ENCODE measurements around the gene GBE1.
"Not testable (repeated sequence)": the region's sequence is repeated elsewhere in the genome, so short reads cannot be mapped to it uniquely, and the experiment has no call there.

The GBE1 gene

GRCh38 chr3:81749265-81749664 lies 12.2 kb downstream of the GBE1 start:
- no peaks in the 10 kb centered on the region for H3F3A ChIP-seq (ENCODE audit: insufficient read depth)
- no peaks in the 10 kb centered on the region for H3K36me3 ChIP-seq (ENCODE audit: low read length)
- H3K27me3 ChIP-seq (ENCODE audit: low read length), result no peaks in the 10 kb centered on the region
- no peak overlapping the region for H3K27ac ChIP-seq (ENCODE audit: low read depth, low read length)
- H3K4me3 ChIP-seq (ENCODE audit: insufficient read depth, low read length, poor library complexity, severe bottlenecking), result no peak overlapping the region
- no peaks in the 10 kb centered on the region for H3K9me2 ChIP-seq (replicated peaks; ENCODE audit: insufficient read depth, low read length)
- no peak for TF ChIP-seq EZH2phosphoT487 (conservative IDR thresholded peaks at IDR 0.05; ENCODE audit: low read length)
- TF ChIP-seq, protein P1, sequence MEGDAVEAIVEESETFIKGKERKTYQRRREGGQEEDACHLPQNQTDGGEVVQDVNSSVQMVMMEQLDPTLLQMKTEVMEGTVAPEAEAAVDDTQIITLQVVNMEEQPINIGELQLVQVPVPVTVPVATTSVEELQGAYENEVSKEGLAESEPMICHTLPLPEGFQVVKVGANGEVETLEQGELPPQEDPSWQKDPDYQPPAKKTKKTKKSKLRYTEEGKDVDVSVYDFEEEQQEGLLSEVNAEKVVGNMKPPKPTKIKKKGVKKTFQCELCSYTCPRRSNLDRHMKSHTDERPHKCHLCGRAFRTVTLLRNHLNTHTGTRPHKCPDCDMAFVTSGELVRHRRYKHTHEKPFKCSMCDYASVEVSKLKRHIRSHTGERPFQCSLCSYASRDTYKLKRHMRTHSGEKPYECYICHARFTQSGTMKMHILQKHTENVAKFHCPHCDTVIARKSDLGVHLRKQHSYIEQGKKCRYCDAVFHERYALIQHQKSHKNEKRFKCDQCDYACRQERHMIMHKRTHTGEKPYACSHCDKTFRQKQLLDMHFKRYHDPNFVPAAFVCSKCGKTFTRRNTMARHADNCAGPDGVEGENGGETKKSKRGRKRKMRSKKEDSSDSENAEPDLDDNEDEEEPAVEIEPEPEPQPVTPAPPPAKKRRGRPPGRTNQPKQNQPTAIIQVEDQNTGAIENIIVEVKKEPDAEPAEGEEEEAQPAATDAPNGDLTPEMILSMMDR (IDR thresholded peaks at IDR 0.05; ENCODE audit: insufficient read depth, low read length, poor library complexity, severe bottlenecking), result no peak
- no peaks in the 10 kb centered on the region for H3K9me3 ChIP-seq (ENCODE audit: insufficient read depth, low read length)
- no peaks in the 10 kb centered on the region for H3K79me2 ChIP-seq (ENCODE audit: insufficient read depth, low read length)
- no peak overlapping the region for H2AFZ ChIP-seq (ENCODE audit: low read depth, low read length, severe bottlenecking)
- H3K9ac ChIP-seq (ENCODE audit: low read length), result no peak overlapping the region
- H3K4me2 ChIP-seq (ENCODE audit: low read depth, low read length, poor library complexity, severe bottlenecking), result no peak overlapping the region
- H4K20me1 ChIP-seq (ENCODE audit: low read depth, low read length), result no peaks in the 10 kb centered on the region

GRCh38 chr3:81747280-81747679 lies 14.2 kb downstream of the GBE1 start:
- not testable (repeated sequence) for H3K79me2 ChIP-seq (ENCODE audit: insufficient read depth, low read length); H3K9ac ChIP-seq (ENCODE audit: low read length); H4K20me1 ChIP-seq (ENCODE audit: low read depth, low read length)

GRCh38 chr3:81744366-81744765 lies 17.1 kb downstream of the GBE1 start:
- Histone ChIP-seq H3K9me3 (ENCODE audit: insufficient read depth, low read length) (no peaks in the 10 kb centered on the region), H4K20me1 (ENCODE audit: low read depth, low read length) (no peaks in the 10 kb centered on the region), H2AFZ (ENCODE audit: low read depth, low read length, severe bottlenecking) (no peak overlapping the region), H3K9ac (ENCODE audit: low read length) (no peak overlapping the region), H3K79me2 (ENCODE audit: insufficient read depth, low read length) (no peaks in the 10 kb centered on the region), H3K36me3 (ENCODE audit: low read length) (no peaks in the 10 kb centered on the region), H3F3A (ENCODE audit: insufficient read depth) (no peaks in the 10 kb centered on the region), H3K27ac (ENCODE audit: low read depth, low read length) (no peak overlapping the region), H3K27me3 (ENCODE audit: low read length) (no peaks in the 10 kb centered on the region), H3K4me3 (ENCODE audit: insufficient read depth, low read length, poor library complexity, severe bottlenecking) (no peak overlapping the region), H3K4me2 (ENCODE audit: low read depth, low read length, poor library complexity, severe bottlenecking) (no peak overlapping the region), H3K9me2 (replicated peaks; ENCODE audit: insufficient read depth, low read length) (no peaks in the 10 kb centered on the region)
- no peak for TF ChIP-seq EZH2phosphoT487 (conservative IDR thresholded peaks at IDR 0.05; ENCODE audit: low read length)
- TF ChIP-seq, protein P1 (IDR thresholded peaks at IDR 0.05; ENCODE audit: insufficient read depth, low read length, poor library complexity, severe bottlenecking), result no peak

More at GRCh38 chr3:81747280-81747679, 14.2 kb downstream of the GBE1 start:
- H2AFZ ChIP-seq (ENCODE audit: low read depth, low read length, severe bottlenecking); H3K9me2 ChIP-seq (replicated peaks; ENCODE audit: insufficient read depth, low read length); H3K9me3 ChIP-seq (ENCODE audit: insufficient read depth, low read length); H3K36me3 ChIP-seq (ENCODE audit: low read length); H3K4me3 ChIP-seq (ENCODE audit: insufficient read depth, low read length, poor library complexity, severe bottlenecking); H3K4me2 ChIP-seq (ENCODE audit: low read depth, low read length, poor library complexity, severe bottlenecking); H3F3A ChIP-seq (ENCODE audit: insufficient read depth); H3K27me3 ChIP-seq (ENCODE audit: low read length); H3K27ac ChIP-seq (ENCODE audit: low read depth, low read length): not testable (repeated sequence)

- H3K79me2 ChIP-seq (ENCODE audit: insufficient read depth, low read length), result no peaks in the 10 kb centered on the region
- no peak overlapping the region for H3K4me3 ChIP-seq (ENCODE audit: insufficient read depth, low read length, poor library complexity, severe bottlenecking)
- H3K27me3 ChIP-seq (ENCODE audit: low read length), result no peaks in the 10 kb centered on the region
- no peaks in the 10 kb centered on the region for H4K20me1 ChIP-seq (ENCODE audit: low read depth, low read length)
- no peaks in the 10 kb centered on the region for H3F3A ChIP-seq (ENCODE audit: insufficient read depth)
- H3K9me2 ChIP-seq (replicated peaks; ENCODE audit: insufficient read depth, low read length), result no peaks in the 10 kb centered on the region
- no peak overlapping the region for H3K4me2 ChIP-seq (ENCODE audit: low read depth, low read length, poor library complexity, severe bottlenecking)
- H2AFZ ChIP-seq (ENCODE audit: low read depth, low read length, severe bottlenecking), result no peak overlapping the region
- no peak overlapping the region for H3K9ac ChIP-seq (ENCODE audit: low read length)
- no peak overlapping the region for H3K27ac ChIP-seq (ENCODE audit: low read depth, low read length)
- no peaks in the 10 kb centered on the region for H3K36me3 ChIP-seq (ENCODE audit: low read length)
- no peak for TF ChIP-seq EZH2phosphoT487 (conservative IDR thresholded peaks at IDR 0.05; ENCODE audit: low read length)
- TF ChIP-seq, protein P1 (IDR thresholded peaks at IDR 0.05; ENCODE audit: insufficient read depth, low read length, poor library complexity, severe bottlenecking), result no peak
- no peaks in the 10 kb centered on the region for H3K9me3 ChIP-seq (ENCODE audit: insufficient read depth, low read length)
These were observed 18.1 kb downstream of the GBE1 start for GRCh38 chr3:81743096-81744025.

Data from SU-DHL-6 (cell line).